ENCODE measurements around the gene PIEZO1. TPM values are rescaled to one million over a fixed set of nuclear protein-coding genes. Genes with fewer than 3 reads are reported as not detected.

PIEZO1 gene
- total and polyA plus RNA-seq, 9 of the 15 experiments (the other 6 are each of a cell fraction or from before 2014, with no cell fraction given): 3.6 to 432 (median 131) TPM

DNA sequence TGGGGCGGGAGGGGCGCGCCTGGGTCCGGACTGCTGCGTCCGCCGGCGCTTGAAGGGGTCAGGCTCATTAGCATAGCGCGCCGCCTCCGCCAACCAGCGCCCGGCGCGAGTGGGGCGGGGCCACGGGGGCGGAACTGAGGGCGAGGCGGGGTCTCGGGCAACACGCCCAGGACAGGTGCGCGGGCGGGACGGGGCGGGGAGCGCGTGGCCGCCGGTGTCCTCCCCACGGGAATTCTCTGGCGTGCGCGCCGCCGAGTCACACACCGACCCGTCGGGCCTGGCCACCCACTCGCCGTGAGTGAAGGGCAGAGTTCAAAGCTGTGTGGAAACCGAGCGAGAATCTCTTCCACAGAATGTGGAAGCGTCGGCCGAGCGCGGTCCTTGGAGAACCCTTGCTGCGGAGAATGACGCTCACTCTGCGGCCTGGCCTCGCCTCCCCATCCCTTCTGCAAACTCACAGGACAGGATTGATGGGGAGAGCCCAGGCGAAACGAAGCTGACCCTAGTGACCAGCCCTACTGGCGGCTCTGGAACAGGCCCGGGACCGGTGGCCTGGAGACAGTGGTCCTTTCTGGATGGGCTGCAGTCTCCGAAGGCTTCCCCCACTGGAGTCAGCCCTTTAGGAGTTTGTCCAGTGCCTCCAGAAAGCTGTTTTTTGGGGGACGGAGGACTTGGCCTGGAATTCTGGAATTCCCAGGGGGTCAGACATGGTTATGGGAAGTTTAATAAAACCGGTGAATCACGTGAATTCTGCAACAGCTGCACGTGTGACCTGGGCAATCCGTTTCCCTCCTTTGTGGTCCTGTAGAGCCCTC is 98.4 kb downstream of the PIEZO1 start, which contains the start of gene SNAI3 (continued):
- TF ChIP-seq ZNF79 (CRISPR knock-in tag; IDR thresholded peaks at IDR 0.05; ENCODE audit: low read depth) (no peak), HDAC1 (IDR thresholded peaks at IDR 0.05) (peak in 1 of 2 experiments; percentile 79; a peak in 2 of 4 replicates), RBFOX2 (IDR thresholded peaks at IDR 0.05; ENCODE audit: low read depth, low read length) (peak; percentile 70), JUND (IDR thresholded peaks at IDR 0.05; ENCODE audit: borderline replicate concordance, low read depth, low read length) (no peak), JUND (tag; IDR thresholded peaks at IDR 0.05; ENCODE audit: borderline replicate concordance, low read depth, low read length) (no peak), BHLHE40 (IDR thresholded peaks at IDR 0.05; ENCODE audit: low read length) (peak; percentile 77), XRCC3 (IDR thresholded peaks at IDR 0.05) (no peak), ZNF668 (CRISPR knock-in tag; IDR thresholded peaks at IDR 0.05) (0 out of 2 replicates have a peak, but pooled peaks have one; percentile 60), PHB (CRISPR knock-in tag; IDR thresholded peaks at IDR 0.05) (no peak), KLF6 (CRISPR knock-in tag; IDR thresholded peaks at IDR 0.05; ENCODE audit: borderline replicate concordance) (no peak), SMAD1 (IDR thresholded peaks at IDR 0.05; ENCODE audit: low read depth, low read length, partially characterized antibody) (no peak), TARDBP (IDR thresholded peaks at IDR 0.05) (peak; percentile 38; the same call in 1 of the 2 replicates), ARID2 (IDR thresholded peaks at IDR 0.05) (no peak), ZNF583 (CRISPR knock-in tag; IDR thresholded peaks at IDR 0.05) (no peak), ZNF347 (CRISPR knock-in tag; IDR thresholded peaks at IDR 0.05; ENCODE audit: low read depth) (no peak), DMBX1 (CRISPR knock-in tag; IDR thresholded peaks at IDR 0.05; ENCODE audit: borderline replicate concordance) (no peak), ETV5 (CRISPR knock-in tag; IDR thresholded peaks at IDR 0.05; ENCODE audit: low read depth) (no peak), TEAD2 (tag; IDR thresholded peaks at IDR 0.05) (no peak), PHF20 (IDR thresholded peaks at IDR 0.05; ENCODE audit: partially characterized antibody) (peak; percentile 3), EP300 (IDR thresholded peaks at IDR 0.05; ENCODE audit: low read length) (no peak)
- TF ChIP-seq, protein P1, sequence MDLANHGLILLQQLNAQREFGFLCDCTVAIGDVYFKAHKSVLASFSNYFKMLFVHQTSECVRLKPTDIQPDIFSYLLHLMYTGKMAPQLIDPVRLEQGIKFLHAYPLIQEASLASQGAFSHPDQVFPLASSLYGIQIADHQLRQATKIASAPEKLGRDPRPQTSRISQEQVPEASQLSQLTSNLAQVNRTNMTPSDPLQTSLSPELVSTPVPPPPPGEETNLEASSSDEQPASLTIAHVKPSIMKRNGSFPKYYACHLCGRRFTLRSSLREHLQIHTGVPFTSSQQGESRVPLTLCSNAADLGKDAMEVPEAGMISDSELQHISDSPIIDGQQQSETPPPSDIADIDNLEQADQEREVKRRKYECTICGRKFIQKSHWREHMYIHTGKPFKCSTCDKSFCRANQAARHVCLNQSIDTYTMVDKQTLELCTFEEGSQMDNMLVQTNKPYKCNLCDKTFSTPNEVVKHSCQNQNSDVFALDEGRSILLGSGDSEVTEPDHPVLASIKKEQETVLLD (IDR thresholded peaks at IDR 0.05): peak; percentile 52; the same call in 1 of the 2 replicates
- TF ChIP-seq, protein P2, sequence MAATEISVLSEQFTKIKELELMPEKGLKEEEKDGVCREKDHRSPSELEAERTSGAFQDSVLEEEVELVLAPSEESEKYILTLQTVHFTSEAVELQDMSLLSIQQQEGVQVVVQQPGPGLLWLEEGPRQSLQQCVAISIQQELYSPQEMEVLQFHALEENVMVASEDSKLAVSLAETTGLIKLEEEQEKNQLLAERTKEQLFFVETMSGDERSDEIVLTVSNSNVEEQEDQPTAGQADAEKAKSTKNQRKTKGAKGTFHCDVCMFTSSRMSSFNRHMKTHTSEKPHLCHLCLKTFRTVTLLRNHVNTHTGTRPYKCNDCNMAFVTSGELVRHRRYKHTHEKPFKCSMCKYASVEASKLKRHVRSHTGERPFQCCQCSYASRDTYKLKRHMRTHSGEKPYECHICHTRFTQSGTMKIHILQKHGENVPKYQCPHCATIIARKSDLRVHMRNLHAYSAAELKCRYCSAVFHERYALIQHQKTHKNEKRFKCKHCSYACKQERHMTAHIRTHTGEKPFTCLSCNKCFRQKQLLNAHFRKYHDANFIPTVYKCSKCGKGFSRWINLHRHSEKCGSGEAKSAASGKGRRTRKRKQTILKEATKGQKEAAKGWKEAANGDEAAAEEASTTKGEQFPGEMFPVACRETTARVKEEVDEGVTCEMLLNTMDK (IDR thresholded peaks at IDR 0.05; ENCODE audit: borderline replicate concordance, insufficient read depth, low read depth, low read length, poor library complexity, severe bottlenecking): no peak
- TF ChIP-seq, protein P3, sequence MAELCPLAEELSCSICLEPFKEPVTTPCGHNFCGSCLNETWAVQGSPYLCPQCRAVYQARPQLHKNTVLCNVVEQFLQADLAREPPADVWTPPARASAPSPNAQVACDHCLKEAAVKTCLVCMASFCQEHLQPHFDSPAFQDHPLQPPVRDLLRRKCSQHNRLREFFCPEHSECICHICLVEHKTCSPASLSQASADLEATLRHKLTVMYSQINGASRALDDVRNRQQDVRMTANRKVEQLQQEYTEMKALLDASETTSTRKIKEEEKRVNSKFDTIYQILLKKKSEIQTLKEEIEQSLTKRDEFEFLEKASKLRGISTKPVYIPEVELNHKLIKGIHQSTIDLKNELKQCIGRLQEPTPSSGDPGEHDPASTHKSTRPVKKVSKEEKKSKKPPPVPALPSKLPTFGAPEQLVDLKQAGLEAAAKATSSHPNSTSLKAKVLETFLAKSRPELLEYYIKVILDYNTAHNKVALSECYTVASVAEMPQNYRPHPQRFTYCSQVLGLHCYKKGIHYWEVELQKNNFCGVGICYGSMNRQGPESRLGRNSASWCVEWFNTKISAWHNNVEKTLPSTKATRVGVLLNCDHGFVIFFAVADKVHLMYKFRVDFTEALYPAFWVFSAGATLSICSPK (IDR thresholded peaks at IDR 0.05; ENCODE audit: borderline replicate concordance): no peak
